SK-N-SH treated with all-trans-retinoic acid at 6 μM for 48 hours (cell line): ENCODE data around the gene BLOC1S1.

Experiments
- CSDC2 ChIP-seq: fragments of 250-450 bp; sonication (Bioruptor Pico); IDR thresholded peaks from 2 replicates; pipeline ENCODE4 v1.5.0; 2020; ENCODE audit warnings: mild to moderate bottlenecking, moderate library complexity
- RARB ChIP-seq: fragments of 250-450 bp; sonication (Bioruptor Pico); IDR thresholded peaks from 2 replicates; pipeline ENCODE4 v1.8.0; 2021; ENCODE audit warnings: mild to moderate bottlenecking, moderate library complexity

DNA sequence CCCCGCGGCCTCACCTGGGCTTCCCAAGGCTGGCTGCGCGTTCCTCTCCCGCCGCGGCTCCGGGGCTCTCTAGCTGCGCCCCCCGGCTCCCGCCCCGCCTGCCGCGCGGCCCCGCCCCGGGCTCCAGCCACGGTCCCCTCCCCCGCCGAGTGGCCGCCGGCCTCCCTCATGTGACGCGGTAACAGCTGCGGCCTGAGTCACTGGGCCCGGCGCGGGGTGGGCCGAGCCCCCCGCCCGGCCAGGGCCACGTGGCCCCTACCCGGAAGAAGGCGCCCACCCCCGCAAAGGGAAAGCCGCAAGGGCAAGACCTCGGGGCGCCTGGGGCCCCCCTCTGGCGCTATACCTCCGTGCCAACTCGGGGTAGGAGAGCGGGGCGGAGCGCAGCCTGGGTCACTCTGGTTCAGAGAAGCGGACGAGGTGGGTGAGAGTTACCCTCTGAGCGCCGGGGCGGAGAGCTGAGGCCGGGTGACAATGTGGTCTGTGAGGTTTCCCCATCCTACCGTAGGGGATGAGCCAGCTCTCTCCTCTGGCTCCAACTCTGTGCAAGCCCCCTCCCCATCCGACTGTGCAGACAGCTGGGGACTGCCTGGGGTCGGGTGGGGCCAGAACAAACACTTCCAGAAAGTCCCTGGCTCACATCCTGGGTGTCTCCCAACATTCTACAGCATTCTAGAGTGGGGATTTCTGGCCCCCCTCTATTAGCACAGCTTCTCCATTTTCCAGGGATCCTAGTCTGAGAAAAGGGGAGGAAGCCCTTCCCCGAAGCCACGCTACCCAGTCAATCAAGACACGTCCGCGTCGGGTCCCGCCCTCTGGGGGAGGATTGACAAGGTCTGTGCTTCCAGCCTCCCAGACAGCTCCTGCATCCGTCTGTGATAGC, 13.3 kb downstream of the BLOC1S1 start, which contains the start of gene CD63:
- TF ChIP-seq CSDC2 (CRISPR knock-in tag) (no peak), RARB (CRISPR knock-in tag) (no peak)
